GM06990 (cell line): ENCODE results near the gene PPP1R10.

Experiments
- DNase-seq: peaks from one replicate; pipeline ENCODE4 v3.0.0-alpha.2; 2011; ENCODE audit not compliant: insufficient read length; ENCODE audit errors: extremely low read depth
- H3K27me3 ChIP-seq: replicated peaks from 2 replicates; pipeline ENCODE4 v1.6.0; 2011; ENCODE audit warnings: low read length; ENCODE audit not compliant: control insufficient read depth, insufficient read depth
- H3K36me3 ChIP-seq: 2 replicates; pipeline ENCODE4 v1.5.1; 2011; ENCODE audit warnings: low read length; ENCODE audit not compliant: control insufficient read depth, insufficient read depth
- H3K4me3 ChIP-seq: replicated peaks from 2 replicates; pipeline ENCODE4 v1.5.1; 2011; ENCODE audit warnings: low read depth, mild to moderate bottlenecking, control low read depth, low read length
- TF ChIP-seq, protein P1 (sequence below): IDR thresholded peaks from 2 replicates; pipeline ENCODE4 v1.5.1; 2011; ENCODE audit warnings: low read length, control low read depth, mild to moderate bottlenecking, inconsistent platforms; ENCODE audit not compliant: insufficient read depth, poor library complexity, severe bottlenecking

PPP1R10 gene

DNA sequence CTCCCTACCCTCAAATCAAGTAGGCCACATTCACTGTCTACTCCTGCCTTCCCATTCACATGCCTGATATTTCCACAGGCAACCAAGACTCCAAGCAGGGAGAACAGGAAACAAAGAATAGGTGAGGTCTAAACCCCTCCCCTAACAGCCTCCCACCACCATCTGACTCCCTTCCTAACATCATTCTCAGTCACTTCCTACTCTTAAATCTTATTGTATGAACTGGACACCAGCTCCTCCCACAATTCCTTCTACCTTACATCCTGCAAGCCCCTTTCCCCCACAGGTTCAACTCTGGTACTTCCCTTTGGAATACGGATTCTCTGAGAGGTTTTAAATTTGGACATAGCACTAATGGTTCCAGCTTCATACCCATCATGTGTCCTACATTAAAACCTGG, 28.9 kb upstream of the PPP1R10 start:
- TF ChIP-seq, protein P1, sequence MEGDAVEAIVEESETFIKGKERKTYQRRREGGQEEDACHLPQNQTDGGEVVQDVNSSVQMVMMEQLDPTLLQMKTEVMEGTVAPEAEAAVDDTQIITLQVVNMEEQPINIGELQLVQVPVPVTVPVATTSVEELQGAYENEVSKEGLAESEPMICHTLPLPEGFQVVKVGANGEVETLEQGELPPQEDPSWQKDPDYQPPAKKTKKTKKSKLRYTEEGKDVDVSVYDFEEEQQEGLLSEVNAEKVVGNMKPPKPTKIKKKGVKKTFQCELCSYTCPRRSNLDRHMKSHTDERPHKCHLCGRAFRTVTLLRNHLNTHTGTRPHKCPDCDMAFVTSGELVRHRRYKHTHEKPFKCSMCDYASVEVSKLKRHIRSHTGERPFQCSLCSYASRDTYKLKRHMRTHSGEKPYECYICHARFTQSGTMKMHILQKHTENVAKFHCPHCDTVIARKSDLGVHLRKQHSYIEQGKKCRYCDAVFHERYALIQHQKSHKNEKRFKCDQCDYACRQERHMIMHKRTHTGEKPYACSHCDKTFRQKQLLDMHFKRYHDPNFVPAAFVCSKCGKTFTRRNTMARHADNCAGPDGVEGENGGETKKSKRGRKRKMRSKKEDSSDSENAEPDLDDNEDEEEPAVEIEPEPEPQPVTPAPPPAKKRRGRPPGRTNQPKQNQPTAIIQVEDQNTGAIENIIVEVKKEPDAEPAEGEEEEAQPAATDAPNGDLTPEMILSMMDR = no peak
- no peak overlapping the region for H3K4me3 ChIP-seq
- no peaks in the 10 kb centered on the region for H3K27me3 ChIP-seq
- H3K36me3 ChIP-seq = peaks cover 11% of the 10 kb centered on the region
- DNase-seq = no peak

DNA sequence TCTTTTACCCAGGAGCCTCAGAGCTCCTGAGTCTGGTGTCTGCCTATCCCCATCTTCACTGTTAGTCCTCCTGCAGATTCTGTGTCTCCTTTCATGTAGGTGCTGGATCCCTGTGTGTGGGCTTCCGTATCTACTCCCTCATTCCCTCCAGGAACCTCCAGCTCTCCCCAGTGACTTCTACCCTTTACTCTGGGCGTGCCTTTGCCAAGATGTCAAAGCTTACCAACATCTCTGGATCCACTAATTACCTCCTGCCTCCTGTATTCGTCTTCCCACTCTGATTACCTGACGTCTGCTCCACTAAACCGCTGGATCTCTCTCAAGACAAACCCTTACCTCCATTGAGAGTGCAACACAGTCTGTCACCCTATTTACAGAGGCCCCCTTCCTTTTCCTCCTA, 27.7 kb upstream of the PPP1R10 start:
- DNase-seq = no peak
- TF ChIP-seq, protein P1 = no peak
- no peaks in the 10 kb centered on the region for H3K27me3 ChIP-seq
- H3K36me3 ChIP-seq = peaks cover 11% of the 10 kb centered on the region
- no peak overlapping the region for H3K4me3 ChIP-seq

DNA sequence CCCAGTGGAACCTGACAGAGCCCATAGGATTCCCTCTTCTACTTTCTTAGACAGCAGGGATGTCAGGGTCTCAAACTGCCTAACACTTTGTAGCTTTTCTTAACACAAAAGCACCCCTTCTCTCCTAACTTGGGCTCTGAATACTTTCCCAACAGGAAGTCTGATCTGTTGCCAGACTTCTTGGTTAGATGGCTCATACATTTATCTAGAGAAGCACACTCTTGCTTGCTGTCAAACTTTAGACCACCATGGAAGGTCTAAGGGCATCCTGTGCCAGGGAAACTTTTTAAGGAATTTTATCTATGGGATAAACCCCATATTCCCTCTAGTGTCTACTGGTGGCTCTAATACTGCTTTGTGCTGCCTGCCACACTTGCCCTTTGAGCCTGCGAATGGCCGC, 26.6 kb upstream of the PPP1R10 start:
- Histone ChIP-seq H3K36me3 (peaks cover 11% of the 10 kb centered on the region), H3K27me3 (no peaks in the 10 kb centered on the region), H3K4me3 (no peak overlapping the region)
- DNase-seq = no peak
- TF ChIP-seq, protein P1 = no peak

DNA sequence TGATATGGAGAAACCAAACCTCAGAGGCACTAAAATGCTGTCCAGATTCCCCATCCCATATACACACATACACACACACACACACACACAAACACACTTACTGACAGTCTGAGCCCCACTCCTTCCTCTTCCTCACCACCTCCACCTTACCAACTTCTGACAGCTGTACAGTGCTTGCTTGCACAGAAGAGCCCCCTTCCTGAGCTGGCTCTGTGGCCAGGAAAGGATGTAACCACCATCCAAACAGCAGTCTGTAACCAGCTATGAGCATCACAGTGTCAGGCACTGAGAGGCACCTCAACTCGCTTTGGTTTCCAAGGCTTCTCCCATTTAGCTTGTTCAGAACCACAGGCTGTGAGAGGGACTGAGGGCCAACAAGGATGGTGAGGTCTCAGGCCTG, 24.0 kb upstream of the PPP1R10 start:
- no peak overlapping the region for H3K4me3 ChIP-seq
- TF ChIP-seq, protein P1 = no peak
- DNase-seq = no peak
- peaks cover 11% of the 10 kb centered on the region for H3K36me3 ChIP-seq
- H3K27me3 ChIP-seq = no peaks in the 10 kb centered on the region

DNA sequence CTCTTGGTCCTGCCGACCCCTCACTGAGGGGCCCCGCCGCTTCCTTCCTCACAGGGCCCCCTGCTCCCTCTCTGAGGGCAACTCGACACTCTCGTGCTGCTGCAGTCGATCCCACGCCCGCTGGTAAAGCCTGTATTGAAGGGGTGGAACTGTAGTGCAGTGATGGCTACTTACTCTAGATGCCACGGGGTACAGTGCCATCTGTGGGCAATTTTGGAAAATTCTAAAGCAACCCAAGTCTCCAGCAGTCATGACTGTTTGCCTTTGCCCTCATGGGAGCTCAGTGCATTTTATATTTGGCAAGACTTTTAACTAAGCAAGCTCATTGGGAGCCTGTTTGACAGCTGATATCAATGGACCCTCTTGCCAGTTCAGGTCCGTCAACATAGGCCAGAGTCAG, 23.4 kb upstream of the PPP1R10 start:
- H3K36me3 ChIP-seq = peaks cover 10% of the 10 kb centered on the region
- H3K4me3 ChIP-seq = no peak overlapping the region
- TF ChIP-seq, protein P1 = no peak
- H3K27me3 ChIP-seq = no peaks in the 10 kb centered on the region
- no peak for DNase-seq

DNA sequence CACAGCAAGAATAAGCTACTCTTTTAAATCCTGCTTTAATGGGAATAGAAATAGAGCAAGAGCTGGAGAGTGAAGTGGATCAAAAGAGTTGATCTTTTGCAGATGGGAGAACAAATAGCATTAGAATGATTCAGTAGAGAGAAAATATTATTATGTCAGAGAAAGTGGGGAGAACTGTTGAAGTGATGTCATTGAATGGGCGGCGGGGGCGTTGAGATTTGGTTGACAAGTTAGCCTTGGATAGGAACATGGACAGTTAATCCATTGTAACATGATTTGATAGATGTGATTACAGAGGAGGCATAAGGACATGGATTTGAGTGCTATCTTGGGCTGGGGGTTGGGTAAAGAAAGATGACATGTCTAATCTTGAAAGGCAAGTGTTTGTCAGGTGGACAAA, 18.8 kb upstream of the PPP1R10 start:
- H3K36me3 ChIP-seq = peaks cover 2% of the 10 kb centered on the region
- TF ChIP-seq, protein P1 = no peak
- H3K27me3 ChIP-seq = no peaks in the 10 kb centered on the region
- no peak overlapping the region for H3K4me3 ChIP-seq
- DNase-seq = no peak
